Fibroblast of skin of abdomen (primary cell): ENCODE measurements around the gene LIF.
"Not testable (repeated sequence)": the region's sequence is repeated elsewhere in the genome, so short reads cannot be mapped to it uniquely, and the experiment has no call there.

Source experiments
- DNase-seq: peaks from one replicate; pipeline ENCODE4 v3.0.0-alpha.2; 2013

The LIF gene

DNA sequence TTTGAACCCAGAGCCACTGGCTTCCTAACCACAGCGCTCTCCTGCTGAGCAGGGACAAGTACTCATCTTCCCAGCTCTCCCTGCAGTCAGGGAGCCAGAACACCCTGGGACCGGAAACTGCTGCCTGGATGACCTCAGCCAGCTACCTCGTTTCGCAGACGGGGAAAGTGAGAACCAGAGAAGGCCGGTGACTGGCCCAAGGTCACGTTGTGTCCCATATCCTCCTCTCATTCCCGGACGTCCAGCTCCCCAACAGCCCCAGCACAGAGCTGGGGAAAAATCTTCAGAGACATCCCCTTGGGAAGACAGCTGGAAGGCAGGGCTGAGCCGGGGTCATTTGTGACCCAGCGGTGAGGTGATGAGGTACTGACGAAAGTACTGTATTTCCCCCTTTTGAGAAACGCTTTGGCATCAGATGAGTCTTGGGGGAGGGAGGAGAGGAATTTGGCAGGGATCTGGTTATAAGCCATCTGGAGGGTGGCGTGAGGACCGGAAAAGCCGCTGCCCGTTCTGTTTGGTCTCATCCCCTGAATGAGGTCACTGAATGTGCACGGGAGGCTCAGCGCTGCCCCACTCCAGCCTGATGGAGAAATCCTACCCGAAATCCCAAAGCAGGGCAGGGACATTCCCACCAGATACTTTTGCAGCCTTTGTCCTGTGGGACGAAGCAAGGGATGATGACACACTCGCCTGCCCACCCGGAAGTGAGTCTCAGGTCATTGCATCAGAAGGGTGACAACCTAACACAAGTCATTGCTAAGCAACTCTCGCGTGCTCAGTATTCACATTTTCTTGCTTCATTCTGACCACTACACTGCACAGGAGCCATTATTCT is 41.1 kb downstream of the LIF start:
- DNase-seq: peak; percentile 86

GRCh38 chr22:30204742-30205111 is 41.8 kb downstream of the LIF start:
- DNase-seq: peak; percentile 68

DNA sequence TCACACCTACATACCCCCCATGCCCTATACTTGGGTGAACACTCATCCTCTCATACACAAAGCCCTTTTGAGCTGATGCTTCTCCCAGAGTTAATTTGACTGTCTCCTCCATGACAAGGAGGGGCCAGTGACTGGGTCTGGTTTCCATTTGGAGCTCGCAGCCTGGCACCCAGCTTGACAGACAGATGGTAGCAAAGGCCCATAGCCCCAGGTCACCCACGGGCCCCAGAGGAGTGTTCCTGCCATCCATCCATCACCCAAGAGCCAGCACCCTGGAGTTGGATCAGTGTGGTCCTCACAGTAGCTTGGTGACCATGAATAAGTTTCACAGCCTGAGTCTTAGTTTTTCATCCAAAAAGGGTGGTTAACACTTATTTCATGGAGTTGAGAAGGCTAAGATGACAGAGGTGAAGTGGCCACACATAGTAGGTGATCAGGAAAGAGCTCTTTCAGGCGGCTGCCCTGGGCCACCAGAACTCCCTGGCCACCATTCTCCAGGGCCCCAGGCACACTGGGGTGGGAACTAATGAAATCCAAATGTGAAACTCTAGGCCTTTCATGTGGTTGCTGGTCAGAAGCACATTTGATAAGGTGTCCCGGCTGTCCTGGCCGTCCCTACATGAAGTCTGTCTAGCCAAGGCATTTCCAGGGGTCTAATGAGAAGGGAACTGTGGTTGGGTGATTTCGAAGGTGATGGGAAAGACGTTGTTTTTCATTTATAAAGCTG is 42.4 kb downstream of the LIF start:
- no peak for DNase-seq

DNA sequence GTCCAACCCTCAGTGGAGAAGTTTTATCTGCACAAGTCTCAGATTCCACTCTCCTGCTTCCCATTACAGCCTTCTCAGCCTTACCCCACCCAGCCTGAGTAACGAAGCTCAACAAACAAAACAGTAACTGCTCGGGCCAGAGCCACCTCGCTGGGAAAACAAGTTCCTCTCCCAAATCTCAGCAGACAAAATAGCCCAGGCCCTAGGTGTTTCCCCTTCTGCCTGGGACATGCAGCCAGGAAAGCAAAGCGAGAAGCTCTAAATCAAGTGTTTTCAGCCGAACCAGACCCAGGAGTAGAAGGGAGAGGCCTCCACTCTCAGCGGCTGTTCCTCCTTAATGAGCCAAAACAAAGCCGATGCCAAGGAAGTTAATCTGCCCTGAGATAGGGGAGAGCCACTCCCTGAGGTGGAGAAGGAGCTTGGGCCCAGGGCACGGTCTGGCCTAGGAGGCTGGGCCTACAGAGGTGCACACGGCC is 44.0 kb downstream of the LIF start:
- no peak for DNase-seq

GRCh38 chr22:30201945-30202344 is 44.6 kb downstream of the LIF start:
- peak; percentile 78 for DNase-seq

DNA sequence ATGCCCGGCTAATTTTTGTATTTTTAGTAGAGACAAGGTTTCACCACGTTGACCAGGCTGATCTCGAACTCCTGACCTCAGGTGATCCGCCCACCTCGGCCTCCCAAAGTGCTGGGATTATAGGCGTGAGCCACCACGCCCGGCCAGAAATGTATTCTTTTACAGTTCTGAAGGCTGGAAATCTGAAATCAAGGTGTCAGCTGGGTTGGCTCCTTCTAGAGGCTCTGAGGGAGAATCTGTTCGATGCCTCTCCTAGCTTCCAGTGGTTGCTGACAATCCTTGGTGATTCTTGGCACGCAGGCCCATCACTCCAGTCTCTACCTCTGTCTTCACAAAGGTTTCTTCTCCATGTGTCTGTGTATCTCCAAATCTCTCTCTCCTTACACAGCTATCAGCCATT is 45.7 kb downstream of the LIF start:
- DNase-seq: not testable (repeated sequence)

GRCh38 chr22:30198921-30199320 is 47.6 kb downstream of the LIF start:
- no peak for DNase-seq

DNA sequence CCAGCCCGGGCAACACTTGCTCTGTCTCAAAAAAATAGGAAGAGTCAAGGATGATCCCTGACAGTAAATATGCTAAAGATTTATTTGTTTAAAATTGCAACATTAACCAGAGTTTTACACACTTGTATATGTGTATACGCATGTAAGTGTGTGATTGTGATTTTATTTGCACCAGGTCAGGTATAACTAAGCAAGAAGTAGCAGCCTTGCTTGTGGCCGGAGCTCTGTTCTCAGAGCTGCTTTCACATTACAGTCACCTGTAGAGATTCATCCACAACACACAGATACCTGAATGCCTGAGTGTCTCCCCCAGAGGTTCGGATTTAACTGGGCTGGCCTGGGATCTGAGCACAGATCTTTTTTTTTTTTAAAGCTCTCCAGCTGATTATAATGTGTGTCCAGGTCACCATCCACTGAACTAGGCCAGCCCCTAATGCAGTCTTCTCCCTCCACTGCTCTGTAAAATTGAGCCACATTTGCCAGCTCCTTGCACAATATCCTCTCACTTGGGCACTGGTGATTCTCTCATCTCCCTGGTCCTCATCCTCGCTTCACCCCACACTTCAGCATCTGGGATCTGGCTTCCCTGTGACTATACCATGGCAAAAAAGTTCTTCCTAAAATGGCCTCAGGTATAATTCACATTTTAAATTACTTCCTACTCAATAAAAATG is 48.3 kb downstream of the LIF start:
- DNase-seq: no peak

DNA sequence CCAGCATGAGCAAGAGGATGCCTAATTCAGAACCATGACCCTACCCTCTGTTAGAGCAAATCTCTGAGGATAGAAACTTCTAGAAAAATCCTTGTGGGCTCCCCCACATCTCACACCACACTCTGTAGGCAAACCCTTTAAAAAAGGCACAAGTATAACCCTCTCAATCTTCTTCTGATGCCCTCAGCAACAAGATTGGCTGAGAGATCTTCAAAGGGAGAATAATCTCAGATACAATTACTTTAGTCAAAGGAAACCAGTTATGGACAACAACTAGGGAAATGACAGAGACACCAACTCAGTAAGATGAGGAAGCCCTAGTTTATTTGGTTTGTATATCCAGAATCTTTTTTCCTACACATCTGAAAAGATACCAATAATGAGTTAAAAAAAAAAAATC is 49.2 kb downstream of the LIF start:
- DNase-seq: no peak

DNA sequence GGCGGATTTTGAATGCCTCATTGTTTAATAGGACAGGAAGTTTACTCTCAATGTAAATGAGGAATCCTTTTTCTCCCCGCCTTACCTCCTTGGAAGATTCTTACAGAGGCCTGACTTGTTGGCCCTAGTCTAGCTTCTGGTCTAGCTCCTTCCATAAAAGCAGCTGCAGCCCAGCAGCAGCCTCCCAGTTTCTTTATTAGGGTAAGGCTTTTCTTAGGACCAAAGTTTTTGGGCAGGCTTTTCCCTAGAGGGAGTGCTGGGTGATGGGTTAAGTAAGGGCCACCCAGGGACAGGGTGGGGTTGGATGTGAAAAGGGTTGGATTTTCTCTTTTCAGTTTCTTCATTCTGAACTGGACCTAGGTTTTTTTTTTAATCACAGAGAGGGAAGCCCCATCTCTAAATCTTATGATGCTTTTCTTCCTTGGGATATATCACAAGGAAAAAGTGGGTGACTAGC is 49.7 kb downstream of the LIF start:
- no peak for DNase-seq

GRCh38 chr22:30196141-30196879 is 50.2 kb downstream of the LIF start:
- peak; percentile 100 for DNase-seq

DNA sequence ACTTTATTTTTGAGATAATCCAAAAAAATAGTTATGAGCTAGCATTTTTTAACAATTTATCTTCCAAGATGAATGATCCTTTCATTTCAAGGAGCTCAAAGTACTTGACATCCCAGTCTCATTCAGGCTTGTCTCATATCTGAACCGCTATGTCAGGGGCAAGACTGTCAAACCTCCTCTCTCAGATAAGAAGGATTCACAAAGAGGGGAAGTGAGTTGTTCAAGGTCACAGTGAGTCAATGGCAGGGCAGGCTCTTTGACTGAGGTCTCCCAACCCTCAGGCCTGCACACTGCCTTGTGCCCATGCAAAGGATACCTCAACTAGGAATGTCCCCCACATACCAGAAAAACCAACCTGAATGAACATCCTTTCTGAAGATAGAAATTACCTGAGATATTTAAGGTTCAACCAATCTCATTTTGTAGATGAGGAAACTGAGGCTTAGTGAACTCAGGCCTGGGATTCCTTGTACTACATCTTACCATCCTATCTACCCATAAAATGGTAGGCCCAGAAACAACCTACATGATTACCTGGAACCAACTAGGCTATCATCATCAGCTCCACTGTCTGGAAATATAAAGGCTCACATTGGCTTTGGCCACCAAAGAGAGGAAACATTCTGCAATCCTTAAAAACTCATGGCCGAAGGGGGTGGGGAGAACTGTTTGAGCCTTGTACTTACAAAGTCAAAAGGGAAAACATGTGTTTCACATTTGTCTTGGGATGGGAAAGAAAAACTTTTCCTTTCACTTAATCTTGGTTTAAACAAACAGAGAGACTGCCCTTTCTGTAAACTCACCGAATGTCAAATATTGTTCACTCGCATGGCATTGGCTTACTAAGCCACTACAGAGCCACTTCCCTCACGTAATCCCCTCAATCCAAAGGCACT is 51.1 kb downstream of the LIF start:
- DNase-seq: no peak

DNA sequence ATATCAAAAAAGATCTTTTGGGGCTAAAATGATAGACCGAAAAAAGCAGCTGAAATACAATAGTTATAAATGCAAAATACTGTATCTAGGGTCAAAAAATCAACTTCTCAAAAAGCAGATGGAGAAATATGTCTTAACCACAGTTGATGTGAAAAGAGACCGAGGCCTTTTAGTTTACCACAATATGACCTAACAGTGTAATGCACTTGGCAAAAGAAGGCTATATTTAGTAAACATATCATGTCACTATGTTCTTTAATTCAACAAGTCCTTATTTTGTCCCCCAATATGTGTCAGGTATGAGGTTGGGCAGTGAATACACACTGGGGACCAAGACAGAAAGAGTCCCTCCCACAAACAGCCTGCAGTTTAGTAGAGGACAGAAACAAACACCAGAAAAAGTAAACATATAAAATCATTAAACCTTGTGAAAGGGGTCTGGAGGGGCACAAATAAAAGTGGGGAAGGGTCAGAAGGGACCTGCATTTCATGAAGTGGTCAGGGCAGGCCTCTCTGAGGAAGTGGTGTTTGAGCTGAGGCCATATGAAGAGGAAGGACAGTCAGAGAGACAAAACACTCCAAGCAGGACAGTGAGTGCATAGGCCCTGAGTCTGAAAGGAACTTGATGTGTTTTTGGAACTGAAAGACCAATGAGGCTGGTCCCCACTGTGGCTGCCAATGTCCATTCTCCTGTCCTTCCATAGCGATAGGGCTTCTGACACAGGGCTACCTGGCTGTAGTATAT is 53.4 kb downstream of the LIF start:
- DNase-seq: no peak

GRCh38 chr22:30192427-30192826 is 54.1 kb downstream of the LIF start:
- no peak for DNase-seq

DNA sequence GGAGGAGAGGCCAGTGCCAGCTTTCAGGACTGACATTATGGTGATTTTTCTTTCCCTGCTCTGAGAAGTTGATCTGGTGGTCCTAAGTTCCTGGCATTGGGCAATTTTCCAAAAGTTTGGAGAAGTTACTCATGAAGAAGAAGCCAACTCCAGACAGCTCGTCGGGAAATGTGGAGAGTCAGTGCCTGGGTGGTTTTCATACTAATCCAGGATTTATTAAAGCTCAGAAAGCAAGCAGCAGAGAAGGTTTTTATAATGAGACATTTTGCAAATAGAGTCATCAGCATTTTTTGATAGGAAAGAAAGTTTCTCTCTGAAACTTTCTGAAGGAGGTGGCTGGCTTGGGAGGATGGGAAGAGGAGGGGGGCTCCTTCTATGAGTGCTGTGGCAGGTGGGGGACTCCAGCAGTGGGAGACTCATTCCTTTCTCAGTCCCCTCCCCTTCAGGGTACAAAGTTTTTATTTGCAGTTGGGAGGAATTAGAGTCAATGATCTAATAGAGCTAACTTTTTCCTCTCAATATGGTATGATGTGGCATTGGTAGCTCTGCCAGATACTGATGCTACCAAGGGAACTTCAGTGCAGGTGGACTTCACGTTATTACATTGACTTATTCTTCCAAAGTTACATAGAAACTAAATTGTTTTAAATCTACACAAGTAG is 55.4 kb downstream of the LIF start:
- DNase-seq: peak; percentile 80

DNA sequence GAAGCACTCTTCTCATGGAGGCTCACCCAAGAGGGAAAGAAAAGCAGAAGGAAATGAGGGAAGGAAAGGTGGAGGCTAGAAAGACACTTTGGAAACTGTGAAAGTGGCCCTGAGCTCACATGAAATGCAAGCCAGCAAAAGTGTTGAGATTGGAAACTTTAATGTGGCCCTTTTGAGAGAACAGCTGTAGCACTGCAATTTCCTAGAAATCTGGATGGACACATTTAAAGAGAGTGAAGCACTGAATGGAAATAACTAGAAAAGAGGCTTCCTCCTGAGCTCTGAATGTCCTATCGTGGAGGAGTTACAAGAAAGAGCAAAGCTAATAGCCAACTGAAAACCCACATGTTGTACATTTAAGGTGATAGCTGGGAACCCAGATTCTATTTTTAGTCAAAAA is 56.0 kb downstream of the LIF start:
- DNase-seq: no peak
